HG03039 (cell line): ENCODE data around the gene HRH2.
"Not testable (repeated sequence)": the region's sequence is repeated elsewhere in the genome, so short reads cannot be mapped to it uniquely, and the experiment has no call there.

Source experiments
- ATAC-seq: cut with Tn5 transposase; IDR thresholded peaks from one replicate; pipeline ENCODE4 v1.9.1; 2021; ENCODE audit warnings: mild to moderate bottlenecking, moderate library complexity; ENCODE audit not compliant: unreplicated experiment

Gene HRH2

DNA sequence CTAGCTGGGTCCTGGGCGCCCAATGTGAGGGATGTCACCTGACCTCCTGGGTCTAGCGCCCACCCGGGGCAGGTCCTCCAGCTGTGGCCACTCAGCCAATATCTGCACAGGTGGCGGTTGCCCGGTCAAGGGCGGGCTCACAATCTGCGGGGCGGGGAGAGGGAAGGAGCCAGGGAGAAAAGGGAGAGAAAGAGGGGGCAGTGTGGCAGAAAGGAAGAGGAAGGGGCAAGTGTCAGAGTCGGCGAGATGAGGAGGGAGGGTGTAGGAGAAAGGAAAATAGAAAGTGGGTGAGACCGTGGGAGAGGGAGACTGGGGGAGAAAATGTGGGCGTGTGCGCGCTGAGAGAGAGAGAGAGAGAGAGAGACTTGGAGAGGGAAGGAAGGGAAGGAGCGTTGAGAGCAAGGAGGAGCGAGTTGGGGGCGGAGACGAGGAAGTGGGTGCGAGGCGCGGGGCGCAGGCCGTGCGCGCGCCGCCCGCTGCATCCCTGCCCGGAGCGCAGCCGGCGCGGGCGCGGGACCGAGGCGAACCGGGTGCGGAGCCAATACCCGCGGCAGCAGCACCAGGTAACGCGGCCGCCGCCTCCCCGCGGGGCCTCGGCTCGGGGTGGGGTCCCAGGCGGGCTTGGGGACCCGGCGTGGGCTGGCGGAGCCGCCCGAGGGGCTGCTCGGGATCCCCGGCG is at the start of gene HRH2:
HRH2 (plus strand) TSS at position 479 of the 679 bp plus-strand sequence. CDS start 25,163 bp downstream, outside the sequence.
- no peak for ATAC-seq

DNA sequence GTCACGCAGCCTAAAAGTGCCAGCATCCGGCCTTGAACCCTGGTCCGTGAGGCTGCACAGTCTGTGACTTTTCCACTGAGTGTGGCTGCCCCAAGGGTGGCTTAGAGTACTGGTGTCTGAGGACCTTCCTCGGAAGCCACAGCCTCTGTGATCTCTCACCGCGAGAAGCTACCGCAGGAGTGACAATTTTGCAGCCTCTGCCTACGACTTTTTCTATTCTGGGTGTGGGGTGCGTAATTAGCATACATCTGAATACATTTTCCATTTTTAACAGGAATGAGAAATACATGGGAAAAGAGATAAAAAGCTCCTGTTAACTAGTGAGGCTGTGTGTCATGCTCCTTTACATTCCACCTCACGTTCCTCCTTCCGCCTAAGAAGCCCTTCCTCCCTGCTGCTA is 48.3 kb upstream of the HRH2 start:
- no peak for ATAC-seq

DNA sequence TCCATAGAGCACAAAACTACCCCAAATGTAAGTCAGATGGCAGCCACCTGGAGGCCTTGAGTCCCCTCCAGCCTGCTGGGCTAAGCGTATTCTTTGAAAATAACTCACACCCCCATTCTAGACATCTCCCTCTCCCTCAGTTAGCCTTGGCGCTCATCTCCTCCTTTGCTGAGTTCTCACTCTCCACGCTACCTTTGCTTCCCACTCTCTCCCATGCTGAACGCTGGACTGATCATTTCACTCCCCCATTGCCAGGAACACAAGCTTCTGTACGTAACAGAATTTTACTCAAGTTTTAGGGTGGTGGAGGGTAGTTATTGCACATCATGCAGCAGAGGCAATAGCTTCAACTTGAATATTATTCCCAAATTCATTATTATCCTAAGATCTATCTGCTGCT is 47.5 kb upstream of the HRH2 start:
- no peak for ATAC-seq

- ATAC-seq: no peak
These were observed 47.0 kb upstream of the HRH2 start for GRCh38 chr5:175610898-175611297.

- ATAC-seq: no peak
These were observed 43.6 kb upstream of the HRH2 start for GRCh38 chr5:175614223-175614815.

- ATAC-seq: no peak
These were observed 43.0 kb upstream of the HRH2 start for GRCh38 chr5:175614861-175615260.

GRCh38 chr5:175616083-175616482 is 41.8 kb upstream of the HRH2 start:
- no peak for ATAC-seq

GRCh38 chr5:175616527-175616926 is 41.3 kb upstream of the HRH2 start:
- ATAC-seq: not testable (repeated sequence)

DNA sequence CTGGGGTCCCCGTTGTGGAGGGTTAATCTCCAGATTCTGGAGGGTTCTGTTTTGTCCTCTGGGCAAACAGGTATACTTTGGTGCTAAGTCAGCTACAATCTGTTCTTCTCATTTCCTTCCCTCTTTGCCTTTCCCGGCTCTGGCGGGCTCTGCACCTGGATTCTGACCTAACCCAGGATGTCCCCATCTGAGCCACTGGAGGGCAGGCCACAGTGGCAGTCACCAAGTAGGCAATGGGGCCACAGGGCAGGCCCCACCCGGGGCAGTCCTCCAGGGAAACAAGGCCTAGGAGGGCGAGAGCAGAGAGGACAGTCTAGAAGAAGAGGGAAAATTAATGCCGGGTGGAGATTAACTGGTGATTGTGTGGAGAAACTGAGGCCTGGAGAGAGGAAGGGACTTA is 40.4 kb upstream of the HRH2 start:
- no peak for ATAC-seq

DNA sequence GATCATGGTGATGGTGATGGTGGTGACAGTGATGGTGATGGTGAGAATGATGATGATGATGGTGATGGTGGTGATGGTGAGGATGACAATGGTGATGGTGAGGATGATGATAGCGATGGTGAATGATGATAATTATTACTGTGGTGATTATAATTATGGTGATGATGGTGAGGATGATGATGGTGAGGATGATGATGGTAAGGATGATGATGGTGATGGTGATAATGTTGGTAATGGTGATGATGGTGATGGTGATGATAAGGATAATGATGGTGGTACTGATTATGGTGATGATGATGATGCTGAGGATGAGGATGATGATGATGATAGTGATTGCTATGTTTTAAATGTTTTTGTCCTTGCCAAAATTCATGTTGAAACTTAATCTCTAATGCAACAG is 37.3 kb upstream of the HRH2 start:
- no peak for ATAC-seq

- no peak for ATAC-seq
These were observed 35.9 kb upstream of the HRH2 start for GRCh38 chr5:175621971-175622370.

- no peak for ATAC-seq
These were observed 34.8 kb upstream of the HRH2 start for GRCh38 chr5:175623088-175623487.

DNA sequence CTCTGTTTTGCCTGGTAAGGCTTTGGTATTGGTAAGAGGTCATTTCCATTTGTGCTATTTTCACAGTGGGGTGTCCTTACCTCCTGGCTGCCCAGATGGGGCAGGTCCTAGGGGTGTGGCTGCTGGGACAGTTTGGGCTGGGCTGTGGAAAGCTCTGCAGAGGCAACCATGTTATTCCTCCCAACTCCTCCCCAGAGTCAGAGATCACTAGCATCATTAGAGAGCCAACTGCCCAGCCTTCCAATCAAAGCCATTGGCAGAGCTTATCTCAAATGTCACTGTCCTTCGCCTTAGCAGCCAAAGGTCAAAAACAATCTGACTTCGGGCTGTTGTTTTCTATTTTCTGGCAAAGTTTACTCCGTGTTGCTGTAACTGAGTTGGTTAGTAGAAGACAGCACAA is 33.6 kb upstream of the HRH2 start:
- ATAC-seq: no peak

- ATAC-seq: no peak
These were observed 30.9 kb upstream of the HRH2 start for GRCh38 chr5:175627005-175627404.

DNA sequence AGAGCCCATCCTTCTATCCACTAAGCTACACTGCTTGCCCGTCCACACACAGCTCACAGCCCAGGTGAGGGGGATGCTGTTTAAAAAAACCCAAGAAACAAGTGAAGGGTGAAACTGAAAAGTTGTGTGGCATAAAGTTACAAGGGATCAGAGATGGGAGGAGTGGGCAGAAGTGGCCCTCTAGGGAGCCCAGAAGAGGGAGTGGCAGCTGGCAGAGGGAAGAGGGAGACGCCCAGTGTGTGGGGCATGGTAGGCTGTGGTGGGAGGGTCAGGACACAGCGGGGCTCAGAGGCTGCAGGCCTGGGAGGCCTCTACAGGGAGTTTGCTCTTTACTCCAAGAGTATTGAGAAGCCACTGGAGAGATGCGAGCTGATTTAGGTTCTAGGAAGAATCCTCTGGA is 30.1 kb upstream of the HRH2 start:
- no peak for ATAC-seq

- ATAC-seq: no peak
These were observed 29.2 kb upstream of the HRH2 start for GRCh38 chr5:175628668-175629067.

- ATAC-seq: no peak
These were observed 28.6 kb upstream of the HRH2 start for GRCh38 chr5:175629261-175629660.

DNA sequence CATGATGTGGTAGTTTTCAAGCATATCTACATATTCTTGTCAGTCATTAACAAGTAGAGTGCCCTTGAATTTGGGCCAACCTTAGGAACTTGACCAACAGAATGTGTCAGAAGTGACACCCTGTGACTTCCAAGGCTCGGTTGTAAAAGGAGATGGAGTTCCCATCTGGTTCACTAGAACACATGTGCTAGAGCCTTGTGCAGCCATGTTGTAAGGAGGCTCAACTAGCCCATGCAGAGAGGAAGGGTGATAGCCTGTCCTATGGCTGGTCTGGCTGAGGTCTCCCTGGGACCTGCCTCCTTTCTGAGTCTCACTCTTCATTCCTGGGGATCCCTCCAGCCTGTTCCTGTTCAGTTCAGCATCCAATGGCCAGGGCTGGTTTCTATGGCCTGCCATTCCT is 28.1 kb upstream of the HRH2 start:
- no peak for ATAC-seq

- ATAC-seq: no peak
These were observed 21.9 kb upstream of the HRH2 start for GRCh38 chr5:175635854-175636584.

DNA sequence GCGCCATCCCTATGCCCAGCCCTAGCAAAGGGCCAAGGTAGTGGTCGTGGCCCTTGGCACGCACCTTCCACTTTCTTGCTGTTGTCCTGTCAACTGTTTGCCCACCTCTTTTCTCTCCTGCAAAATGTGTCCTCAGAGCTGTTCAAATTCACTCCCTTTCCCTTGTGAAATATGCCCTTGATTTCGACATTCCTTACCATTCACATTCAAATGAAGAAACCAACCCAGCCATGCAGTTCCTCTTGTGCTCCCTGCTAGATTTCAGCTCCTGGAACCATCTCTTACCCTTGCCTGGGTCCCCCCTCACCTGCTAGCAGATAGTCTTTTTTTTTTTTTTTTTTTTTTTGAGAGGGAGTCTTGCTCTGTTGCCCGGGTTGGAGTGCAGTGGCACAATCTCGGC is 19.6 kb upstream of the HRH2 start:
- ATAC-seq: no peak

- no peak for ATAC-seq
These were observed 17.6 kb upstream of the HRH2 start for GRCh38 chr5:175640106-175640775.

GRCh38 chr5:175642998-175643397 is 14.9 kb upstream of the HRH2 start:
- no peak for ATAC-seq
